Measurements from ENCODE around the gene NCF2.

Gene NCF2

GRCh38 chr1:183602510-183602909 lies 12.3 kb upstream of the NCF2 start:
- H3K27me3 ChIP-seq: no peaks in the 10 kb centered on the region
- peak overlapping the region in 1 of 2 experiments; percentile 64 for H3K4me3 ChIP-seq (ENCODE audit: low read depth in 1 of 2, low read length in 1 of 2)
- no peaks in the 10 kb centered on the region for H3K9me3 ChIP-seq
- TF ChIP-seq CTCF (IDR thresholded peaks at IDR 0.05): no peak
- H3K27ac ChIP-seq: peak overlapping the region; percentile 98
- no peaks in the 10 kb centered on the region for H3K36me3 ChIP-seq
- H3K4me1 ChIP-seq (ENCODE audit: control insufficient read depth in 1 of 2, insufficient read depth in 1 of 2, low read depth in 1 of 2, low read length in 1 of 2): peaks cover 93 to 98% of the 10 kb centered on the region in 2 experiments

- TF ChIP-seq CTCF (IDR thresholded peaks at IDR 0.05): no peak
- peak overlapping the region; percentile 98 for H3K27ac ChIP-seq
- peaks cover 87 to 92% of the 10 kb centered on the region in 2 experiments for H3K4me1 ChIP-seq (ENCODE audit: control insufficient read depth in 1 of 2, insufficient read depth in 1 of 2, low read depth in 1 of 2, low read length in 1 of 2)
- no peaks in the 10 kb centered on the region for H3K27me3 ChIP-seq
- no peaks in the 10 kb centered on the region for H3K9me3 ChIP-seq
- H3K4me3 ChIP-seq (ENCODE audit: low read depth in 1 of 2, low read length in 1 of 2): peak overlapping the region in 1 of 2 experiments; percentile 64
- no peaks in the 10 kb centered on the region for H3K36me3 ChIP-seq
Measured at GRCh38 chr1:183600634-183601033, 10.4 kb upstream of the NCF2 start.

- no peaks in the 10 kb centered on the region for H3K27me3 ChIP-seq
- peak overlapping the region in 1 of 2 experiments; percentile 64 for H3K4me3 ChIP-seq (ENCODE audit: low read depth in 1 of 2, low read length in 1 of 2)
- H3K4me1 ChIP-seq (ENCODE audit: control insufficient read depth in 1 of 2, insufficient read depth in 1 of 2, low read depth in 1 of 2, low read length in 1 of 2): peaks cover 82 to 88% of the 10 kb centered on the region in 2 experiments
- no peaks in the 10 kb centered on the region for H3K36me3 ChIP-seq
- no peaks in the 10 kb centered on the region for H3K9me3 ChIP-seq
- H3K27ac ChIP-seq: peak overlapping the region; percentile 98
- TF ChIP-seq CTCF (IDR thresholded peaks at IDR 0.05): no peak
Measured at GRCh38 chr1:183600136-183600535, 9.9 kb upstream of the NCF2 start.

- no peaks in the 10 kb centered on the region for H3K9me3 ChIP-seq
- peaks cover 75 to 84% of the 10 kb centered on the region in 2 experiments for H3K4me1 ChIP-seq (ENCODE audit: control insufficient read depth in 1 of 2, insufficient read depth in 1 of 2, low read depth in 1 of 2, low read length in 1 of 2)
- peak overlapping the region; percentile 98 for H3K27ac ChIP-seq
- no peak overlapping the region for H3K4me3 ChIP-seq (ENCODE audit: low read depth in 1 of 2, low read length in 1 of 2)
- no peaks in the 10 kb centered on the region for H3K36me3 ChIP-seq
- no peak for TF ChIP-seq CTCF (IDR thresholded peaks at IDR 0.05)
- no peaks in the 10 kb centered on the region for H3K27me3 ChIP-seq
Measured at GRCh38 chr1:183598386-183598785, 8.1 kb upstream of the NCF2 start.

GRCh38 chr1:183597656-183598347 lies 7.5 kb upstream of the NCF2 start:
- H3K36me3 ChIP-seq: no peaks in the 10 kb centered on the region
- no peaks in the 10 kb centered on the region for H3K9me3 ChIP-seq
- no peak for TF ChIP-seq CTCF (IDR thresholded peaks at IDR 0.05)
- peaks cover 75 to 84% of the 10 kb centered on the region in 2 experiments for H3K4me1 ChIP-seq (ENCODE audit: control insufficient read depth in 1 of 2, insufficient read depth in 1 of 2, low read depth in 1 of 2, low read length in 1 of 2)
- H3K27ac ChIP-seq: peak overlapping the region; percentile 98
- no peaks in the 10 kb centered on the region for H3K27me3 ChIP-seq
- no peak overlapping the region for H3K4me3 ChIP-seq (ENCODE audit: low read depth in 1 of 2, low read length in 1 of 2)
